ENCODE results near the gene ANGPTL2. TPM values are rescaled to one million over a fixed set of nuclear protein-coding genes. Genes with fewer than 3 reads are reported as not detected.

Gene ANGPTL2
- total and polyA plus RNA-seq, 2 of the 4 experiments (the other 2 are of a cell fraction): 9.5 to 25.1 TPM

- TF ChIP-seq RCOR1 (IDR thresholded peaks at IDR 0.05; ENCODE audit: insufficient replicate concordance, low read length): no peak
Observed at GRCh38 chr9:127128341-127129072, 6.1 kb upstream of the ANGPTL2 start (continued).

GRCh38 chr9:127126971-127127370 is 4.5 kb upstream of the ANGPTL2 start:
- Histone ChIP-seq H3K14ac (replicated peaks; ENCODE audit: low read depth, low read length) (peak overlapping the region; percentile 91), H2BK20ac (ENCODE audit: low read depth, low read length) (peak overlapping the region; percentile 78), H3K23ac (ENCODE audit: low read depth, low read length) (peak overlapping the region; percentile 43; the same call in 1 of the 2 replicates), H3K4me1 (ENCODE audit: control insufficient read depth, insufficient read depth, low read length) (peaks cover 37% of the 10 kb centered on the region), H2AK5ac (ENCODE audit: low read depth, low read length) (peak overlapping the region; percentile 54), H3K18ac (ENCODE audit: low read depth, low read length) (peak overlapping the region; percentile 81), H4K91ac (ENCODE audit: insufficient read depth, low read depth, low read length) (peak overlapping the region; percentile 79), H3K56ac (ENCODE audit: extremely low read depth, insufficient read depth, low read length) (0 out of 2 replicates have a peak overlapping the region, but pooled peaks have one; percentile 50), H2AK9ac (replicated peaks; ENCODE audit: low read depth, low read length, poor library complexity) (no peak overlapping the region), H4K8ac (ENCODE audit: low read depth in 2 of 2, low read length in 2 of 2) (peak overlapping the region in 1 of 2 experiments; percentile 8; a peak in 1 of 4 replicates), H2AFZ (replicated peaks; ENCODE audit: low read length, poor library complexity) (no peak overlapping the region), H3K9me1 (ENCODE audit: insufficient read depth, low read length) (peaks cover 28% of the 10 kb centered on the region), H2BK5ac (ENCODE audit: low read depth, low read length, poor library complexity, severe bottlenecking) (peak overlapping the region; percentile 49), H2BK120ac (ENCODE audit: low read depth, low read length) (peak overlapping the region; percentile 38; the same call in 1 of the 2 replicates), H3K4me3 (ENCODE audit: insufficient read depth, low read depth, low read length) (no peak overlapping the region), H3K9me3 (ENCODE audit: control insufficient read depth, insufficient read depth, low read length) (no peaks in the 10 kb centered on the region), H2BK15ac (ENCODE audit: low read depth, low read length) (peak overlapping the region; percentile 99; the same call in 2 of the 3 replicates), H3K4me2 (ENCODE audit: low read depth, low read length) (peak overlapping the region; percentile 15; the same call in 1 of the 2 replicates), H3K9ac (ENCODE audit: low read depth, low read length) (no peak overlapping the region), H3K79me1 (ENCODE audit: low read depth in 1 of 2, low read length in 2 of 2) (peaks cover 0 to 9% of the 10 kb centered on the region in 2 experiments; a peak in 2 of 4 replicates), H3K27me3 (ENCODE audit: control insufficient read depth, insufficient read depth, low read length) (no peaks in the 10 kb centered on the region), H3K36me3 (ENCODE audit: control insufficient read depth, insufficient read depth, low read length) (no peaks in the 10 kb centered on the region), H4K20me1 (ENCODE audit: insufficient read depth, low read length) (peaks cover 3% of the 10 kb centered on the region), H4K5ac (ENCODE audit: low read depth, low read length) (peak overlapping the region; percentile 55; the same call in 1 of the 2 replicates), H3K4ac (ENCODE audit: low read depth, low read length) (peak overlapping the region; percentile 78), H3K27ac (ENCODE audit: insufficient read depth, low read length) (peak overlapping the region; percentile 16; the same call in 1 of the 2 replicates)
- no peak for ATAC-seq (ENCODE audit: low read depth)
- intact Hi-C loops (cut with micrococcal nuclease) (no loop called here), in situ Hi-C loops (cut with MboI; ENCODE audit: low sequenced_read_pairs) (no loop called here), dilution Hi-C loops (cut with HindIII; ENCODE audit: low sequenced_read_pairs, unreplicated experiment) (no loop called here)
- POLR2A ChIA-PET (ENCODE audit: unreplicated experiment): no interaction called here
- DNase-seq: peak; percentile 32
- WGBS, 2 experiments (ENCODE audit: extremely low coverage in 2 of 2, insufficient read length in 1 of 2): no CpG with 5 or more reads among the region's 1 CpG
- CTCF ChIA-PET: no interaction called here
- BruUV-seq (replicated peaks): no TSS peak
- no peak for TF ChIP-seq RCOR1 (IDR thresholded peaks at IDR 0.05; ENCODE audit: insufficient replicate concordance, low read length)
- no peak for TF ChIP-seq POLR2A (IDR thresholded peaks at IDR 0.05; ENCODE audit: low read depth, low read length)
- no peak for TF ChIP-seq MAZ (IDR thresholded peaks at IDR 0.05; ENCODE audit: borderline replicate concordance, low read depth, low read length)
- TF ChIP-seq NFE2L2 (IDR thresholded peaks at IDR 0.05; ENCODE audit: low read depth, low read length): no peak
- no peak for TF ChIP-seq ELK1 (IDR thresholded peaks at IDR 0.05; ENCODE audit: borderline replicate concordance, low read depth, low read length)
- no peak for TF ChIP-seq FOS (IDR thresholded peaks at IDR 0.05; ENCODE audit: low read depth, low read length)
- no peak for TF ChIP-seq MAFK (IDR thresholded peaks at IDR 0.05; ENCODE audit: low read depth, low read length)
- TF ChIP-seq SMC3 (IDR thresholded peaks at IDR 0.05; ENCODE audit: low read depth, low read length): no peak
- no peak for TF ChIP-seq RFX5 (IDR thresholded peaks at IDR 0.05; ENCODE audit: low read depth, low read length)
- no peak for TF ChIP-seq CHD1 (IDR thresholded peaks at IDR 0.05; ENCODE audit: low read depth, low read length)
- TF ChIP-seq MXI1 (IDR thresholded peaks at IDR 0.05; ENCODE audit: borderline replicate concordance, low read depth, low read length): no peak
- no peak for TF ChIP-seq RAD21 (IDR thresholded peaks at IDR 0.05; ENCODE audit: low read length)
- TF ChIP-seq USF2 (IDR thresholded peaks at IDR 0.05; ENCODE audit: low read depth, low read length): no peak
